ENCODE data around the gene PIGO. TPM values are rescaled to one million over a fixed set of nuclear protein-coding genes. Genes with fewer than 3 reads are reported as not detected.

Gene PIGO
- total RNA-seq, 1 donor from 2014 or later = 27.8 TPM

GRCh38 chr9:35071814-35072460 is 24.5 kb downstream of the PIGO start:
- Histone ChIP-seq H3K27me3 (ENCODE audit: control insufficient read depth, insufficient read depth, low read length) (no peaks in the 10 kb centered on the region), H3K4me3 (ENCODE audit: low read depth, low read length) (peak overlapping the region; percentile 88), H3K36me3 (ENCODE audit: control insufficient read depth, insufficient read depth, low read length) (peaks cover 1% of the 10 kb centered on the region)
- peak; percentile 16 for TF ChIP-seq CTCF (IDR thresholded peaks at IDR 0.05; ENCODE audit: insufficient read depth, low read length, poor library complexity, severe bottlenecking)
- no peak for DNase-seq (ENCODE audit: low read depth)

- Histone ChIP-seq H3K27me3 (ENCODE audit: control insufficient read depth, insufficient read depth, low read length) (no peaks in the 10 kb centered on the region), H3K4me3 (ENCODE audit: low read depth, low read length) (peak overlapping the region; percentile 88), H3K36me3 (ENCODE audit: control insufficient read depth, insufficient read depth, low read length) (peaks cover 3% of the 10 kb centered on the region)
- DNase-seq (ENCODE audit: low read depth) = no peak
- no peak for TF ChIP-seq CTCF (IDR thresholded peaks at IDR 0.05; ENCODE audit: insufficient read depth, low read length, poor library complexity, severe bottlenecking)
Observed at GRCh38 chr9:35070823-35071813, 25.3 kb downstream of the PIGO start.

GRCh38 chr9:35069020-35069419 is 27.4 kb downstream of the PIGO start:
- TF ChIP-seq CTCF (IDR thresholded peaks at IDR 0.05; ENCODE audit: insufficient read depth, low read length, poor library complexity, severe bottlenecking) = no peak
- no peak for DNase-seq (ENCODE audit: low read depth)
- no peaks in the 10 kb centered on the region for H3K27me3 ChIP-seq (ENCODE audit: control insufficient read depth, insufficient read depth, low read length)
- peaks cover 5% of the 10 kb centered on the region for H3K36me3 ChIP-seq (ENCODE audit: control insufficient read depth, insufficient read depth, low read length)
- H3K4me3 ChIP-seq (ENCODE audit: low read depth, low read length) = no peak overlapping the region

GRCh38 chr9:35067056-35067455 is 29.3 kb downstream of the PIGO start:
- H3K27me3 ChIP-seq (ENCODE audit: control insufficient read depth, insufficient read depth, low read length) = no peaks in the 10 kb centered on the region
- DNase-seq (ENCODE audit: low read depth) = no peak
- peaks cover 8% of the 10 kb centered on the region for H3K36me3 ChIP-seq (ENCODE audit: control insufficient read depth, insufficient read depth, low read length)
- TF ChIP-seq CTCF (IDR thresholded peaks at IDR 0.05; ENCODE audit: insufficient read depth, low read length, poor library complexity, severe bottlenecking) = no peak
- H3K4me3 ChIP-seq (ENCODE audit: low read depth, low read length) = no peak overlapping the region

GRCh38 chr9:35060548-35061207 is 35.7 kb downstream of the PIGO start:
- no peak for DNase-seq (ENCODE audit: low read depth)
- Histone ChIP-seq H3K27me3 (ENCODE audit: control insufficient read depth, insufficient read depth, low read length) (no peaks in the 10 kb centered on the region), H3K4me3 (ENCODE audit: low read depth, low read length) (no peak overlapping the region), H3K36me3 (ENCODE audit: control insufficient read depth, insufficient read depth, low read length) (peaks cover 10% of the 10 kb centered on the region)
- no peak for TF ChIP-seq CTCF (IDR thresholded peaks at IDR 0.05; ENCODE audit: insufficient read depth, low read length, poor library complexity, severe bottlenecking)

All from kidney epithelial cell (primary cell).